ENCODE results near the gene PRPS1.

DNA sequence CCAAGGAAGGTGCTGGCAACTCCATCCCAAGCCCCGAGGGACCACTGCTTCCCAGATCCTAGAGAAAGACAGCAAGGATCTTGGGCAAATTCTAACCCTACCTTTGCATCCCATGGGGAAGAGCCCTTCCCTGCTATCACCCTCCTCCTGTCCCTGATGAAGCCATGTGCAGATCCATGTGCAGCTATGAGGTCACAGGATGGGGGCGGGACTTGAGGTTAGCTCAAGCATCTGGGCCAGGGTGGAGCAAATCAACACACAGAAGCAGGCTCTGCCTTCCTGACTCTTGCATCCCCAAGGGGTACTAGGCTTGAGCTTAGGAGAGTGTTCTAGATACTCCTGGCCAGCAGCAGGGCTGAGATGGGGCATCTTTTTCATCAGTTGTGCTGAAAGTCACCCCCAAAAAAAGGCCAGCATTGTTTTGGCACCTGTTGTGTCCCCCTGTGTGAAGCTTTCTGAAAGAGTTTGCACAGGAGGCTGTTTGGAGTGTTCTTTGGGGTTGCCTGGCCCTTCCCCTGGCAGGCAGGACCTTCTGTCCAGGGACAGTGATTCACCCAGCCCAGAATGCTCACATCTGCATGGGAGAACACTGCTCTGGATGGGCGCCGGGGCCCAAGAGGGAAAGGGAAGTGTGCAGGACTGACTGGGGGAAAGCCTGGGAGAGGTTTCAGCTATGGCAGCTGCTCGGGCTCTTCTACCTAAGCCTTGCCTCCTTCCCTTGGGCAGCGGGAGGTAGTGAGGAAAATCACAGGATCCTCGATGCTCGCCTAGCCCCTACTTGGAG, 50.8 kb downstream of the PRPS1 start:
- TF ChIP-seq, protein P1, sequence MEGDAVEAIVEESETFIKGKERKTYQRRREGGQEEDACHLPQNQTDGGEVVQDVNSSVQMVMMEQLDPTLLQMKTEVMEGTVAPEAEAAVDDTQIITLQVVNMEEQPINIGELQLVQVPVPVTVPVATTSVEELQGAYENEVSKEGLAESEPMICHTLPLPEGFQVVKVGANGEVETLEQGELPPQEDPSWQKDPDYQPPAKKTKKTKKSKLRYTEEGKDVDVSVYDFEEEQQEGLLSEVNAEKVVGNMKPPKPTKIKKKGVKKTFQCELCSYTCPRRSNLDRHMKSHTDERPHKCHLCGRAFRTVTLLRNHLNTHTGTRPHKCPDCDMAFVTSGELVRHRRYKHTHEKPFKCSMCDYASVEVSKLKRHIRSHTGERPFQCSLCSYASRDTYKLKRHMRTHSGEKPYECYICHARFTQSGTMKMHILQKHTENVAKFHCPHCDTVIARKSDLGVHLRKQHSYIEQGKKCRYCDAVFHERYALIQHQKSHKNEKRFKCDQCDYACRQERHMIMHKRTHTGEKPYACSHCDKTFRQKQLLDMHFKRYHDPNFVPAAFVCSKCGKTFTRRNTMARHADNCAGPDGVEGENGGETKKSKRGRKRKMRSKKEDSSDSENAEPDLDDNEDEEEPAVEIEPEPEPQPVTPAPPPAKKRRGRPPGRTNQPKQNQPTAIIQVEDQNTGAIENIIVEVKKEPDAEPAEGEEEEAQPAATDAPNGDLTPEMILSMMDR (IDR thresholded peaks at IDR 0.05) = no peak
- peak in 1 of 2 donors; percentile 28 for TF ChIP-seq POLR2A (IDR thresholded peaks at IDR 0.05)

All from vagina (tissue), 2 donors.